NCI-H2196 treated with DMSO at 0.1 percent for 48 hours (cell line): ENCODE results near the gene PRND.
"Not testable (repeated sequence)": the region's sequence is repeated elsewhere in the genome, so short reads cannot be mapped to it uniquely, and the experiment has no call there.

Source experiments
- DNase-seq: peaks from one replicate; lab custom pipeline; 2025; ENCODE audit not compliant: unreplicated experiment; lab: John Stamatoyannopoulos, UW

Gene PRND

DNA sequence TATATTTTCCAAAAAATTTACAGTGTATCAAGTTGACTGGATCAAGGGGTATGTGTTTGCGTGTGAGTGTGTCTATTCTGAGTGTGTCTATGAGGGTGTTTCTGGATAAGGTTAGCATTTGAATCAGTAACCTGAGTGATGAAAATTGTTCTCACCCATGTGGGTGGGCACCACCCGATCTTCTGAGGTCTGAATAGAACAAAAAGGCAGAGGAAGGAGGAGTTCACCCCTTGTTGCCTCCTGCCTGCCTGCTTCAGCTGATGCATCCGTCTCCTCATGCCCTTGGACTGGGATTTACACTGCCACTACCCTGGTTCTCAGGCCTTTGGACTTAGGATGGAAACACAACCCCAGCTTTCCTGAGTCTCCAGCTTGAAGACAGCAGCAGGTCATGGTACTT lies 13.7 kb upstream of the PRND start:
- no peak for DNase-seq

DNA sequence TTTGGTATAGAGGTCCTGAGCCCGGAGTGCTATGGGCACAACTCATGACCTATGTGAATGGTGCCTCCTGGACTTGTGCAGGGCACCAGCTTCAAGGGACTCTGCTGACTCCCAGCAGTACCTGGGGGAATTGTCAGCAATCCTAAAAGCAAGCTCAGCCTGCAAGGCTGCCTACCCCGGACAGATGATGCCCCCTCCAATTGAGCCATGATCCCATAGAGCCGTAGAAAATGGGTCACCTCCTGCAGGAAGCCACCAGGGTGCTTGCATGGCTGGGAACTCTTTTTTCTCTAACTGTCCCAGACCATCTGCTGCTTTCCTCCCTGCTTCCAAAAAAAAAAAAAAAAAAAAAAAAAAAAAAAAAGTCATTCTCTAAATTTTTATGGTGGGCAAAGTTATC lies 12.9 kb upstream of the PRND start:
- DNase-seq, result no peak

DNA sequence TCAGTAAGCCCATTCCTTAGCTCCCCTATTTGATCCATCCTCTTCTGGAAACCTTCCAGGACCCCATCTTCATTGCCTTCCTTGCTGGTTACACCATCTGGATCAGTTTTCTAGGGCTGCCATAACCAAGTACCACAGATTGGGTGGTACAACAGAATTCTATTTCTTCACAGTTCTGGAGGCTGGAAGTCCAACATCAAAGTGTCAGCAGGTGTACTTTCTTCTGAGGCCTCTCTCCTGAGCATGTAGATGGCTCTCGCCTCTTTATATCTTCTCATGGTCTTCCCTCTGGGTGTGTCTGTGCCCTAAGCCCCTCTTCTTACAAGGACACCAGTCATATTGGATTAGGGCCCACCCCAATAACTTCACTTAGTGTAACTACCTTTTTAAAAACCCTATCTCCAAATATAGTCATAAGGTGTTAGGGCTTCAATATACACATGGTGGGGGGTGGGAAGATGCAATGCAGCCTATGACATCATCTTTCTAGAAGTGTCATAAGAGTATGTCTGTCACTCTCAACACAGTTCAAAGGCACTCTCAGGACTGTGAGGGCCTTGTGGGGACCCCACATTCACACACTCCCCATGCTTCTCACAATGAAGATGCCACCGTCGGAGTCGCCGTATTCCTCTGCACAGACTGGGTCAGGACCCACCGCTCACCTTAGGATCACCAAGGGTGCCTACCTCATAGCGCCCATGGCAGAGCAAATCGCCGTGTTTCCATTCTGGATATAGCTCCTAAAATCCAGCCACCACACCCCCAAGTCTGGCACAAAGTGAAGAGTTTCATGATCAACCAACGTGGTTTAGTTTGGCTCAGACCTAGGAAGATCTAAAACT lies 12.2 kb upstream of the PRND start:
- no peak for DNase-seq

DNA sequence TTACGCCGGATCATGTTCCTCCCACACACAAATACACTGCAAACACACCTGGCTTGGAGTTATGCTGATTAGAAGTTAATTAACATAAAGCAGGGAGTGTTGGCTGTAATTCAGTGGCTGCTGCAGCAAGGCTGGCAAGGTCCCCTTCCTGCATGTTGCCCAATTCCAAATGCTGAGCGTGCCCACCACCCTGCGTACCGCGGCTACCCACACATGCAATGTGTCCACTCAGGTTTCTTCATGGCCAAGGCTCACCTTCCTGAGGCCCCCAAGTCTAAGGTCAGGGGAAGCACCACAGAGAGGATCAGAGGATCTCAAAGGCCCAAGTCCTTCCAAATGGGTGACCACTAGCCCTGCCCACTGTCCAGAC lies 11.6 kb upstream of the PRND start:
- no peak for DNase-seq

DNA sequence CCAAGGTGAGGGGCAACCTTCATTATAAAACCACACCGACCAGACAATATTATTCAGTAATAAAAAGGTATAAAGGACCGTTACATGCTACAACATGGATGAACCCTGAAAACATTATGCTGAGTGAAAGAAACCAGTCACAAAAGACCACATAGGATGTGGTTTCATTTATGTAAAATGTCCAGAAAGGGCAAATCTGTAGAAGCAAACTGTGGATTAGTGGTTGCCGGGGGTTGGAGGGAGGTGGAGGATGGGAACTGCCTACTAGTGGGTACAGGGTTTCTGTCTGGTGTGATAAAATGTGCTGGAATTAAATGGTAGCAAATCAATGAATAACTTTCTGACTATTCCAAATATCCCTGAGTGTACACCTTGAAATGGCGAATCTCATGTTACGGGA lies 10.2 kb upstream of the PRND start:
- DNase-seq, result no peak

DNA sequence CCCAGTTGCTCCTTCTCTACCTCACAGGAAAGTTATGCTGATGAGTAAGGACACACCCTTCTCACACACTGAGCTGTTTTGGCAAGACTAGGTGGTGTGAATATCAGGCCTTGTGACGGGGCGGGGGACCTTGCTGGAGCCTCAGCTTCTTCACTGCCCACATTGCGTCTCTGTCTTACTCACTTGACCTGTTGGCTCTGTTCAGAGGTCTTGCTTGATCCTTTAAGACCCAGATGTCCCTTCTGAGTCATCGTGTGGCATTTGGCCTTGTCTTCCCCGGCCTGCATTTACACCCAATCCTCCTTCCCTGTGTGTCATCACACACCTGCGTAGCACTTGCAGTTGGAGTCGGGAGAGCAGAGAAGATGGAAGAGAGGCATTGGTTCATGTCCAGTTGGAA lies 8.3 kb upstream of the PRND start:
- no peak for DNase-seq

DNA sequence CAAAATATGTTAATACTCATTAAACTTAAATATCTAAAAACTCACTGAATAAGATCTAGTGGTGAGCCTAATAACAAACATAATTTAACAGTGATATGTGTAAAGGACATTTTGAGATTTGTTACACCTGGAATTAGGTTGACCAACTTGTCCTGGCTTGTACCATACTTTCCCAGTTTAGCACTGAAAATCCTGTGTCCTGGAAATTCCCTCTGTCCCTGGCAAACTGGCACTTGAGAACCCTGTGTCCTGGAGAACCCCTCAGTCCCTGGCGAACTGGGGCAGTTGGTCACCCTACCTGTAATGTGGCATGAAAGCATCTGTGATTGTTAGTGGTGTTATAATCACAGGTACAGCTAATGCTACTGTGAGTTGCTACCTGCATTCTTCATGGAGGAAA lies 6.9 kb upstream of the PRND start:
- no peak for DNase-seq

DNA sequence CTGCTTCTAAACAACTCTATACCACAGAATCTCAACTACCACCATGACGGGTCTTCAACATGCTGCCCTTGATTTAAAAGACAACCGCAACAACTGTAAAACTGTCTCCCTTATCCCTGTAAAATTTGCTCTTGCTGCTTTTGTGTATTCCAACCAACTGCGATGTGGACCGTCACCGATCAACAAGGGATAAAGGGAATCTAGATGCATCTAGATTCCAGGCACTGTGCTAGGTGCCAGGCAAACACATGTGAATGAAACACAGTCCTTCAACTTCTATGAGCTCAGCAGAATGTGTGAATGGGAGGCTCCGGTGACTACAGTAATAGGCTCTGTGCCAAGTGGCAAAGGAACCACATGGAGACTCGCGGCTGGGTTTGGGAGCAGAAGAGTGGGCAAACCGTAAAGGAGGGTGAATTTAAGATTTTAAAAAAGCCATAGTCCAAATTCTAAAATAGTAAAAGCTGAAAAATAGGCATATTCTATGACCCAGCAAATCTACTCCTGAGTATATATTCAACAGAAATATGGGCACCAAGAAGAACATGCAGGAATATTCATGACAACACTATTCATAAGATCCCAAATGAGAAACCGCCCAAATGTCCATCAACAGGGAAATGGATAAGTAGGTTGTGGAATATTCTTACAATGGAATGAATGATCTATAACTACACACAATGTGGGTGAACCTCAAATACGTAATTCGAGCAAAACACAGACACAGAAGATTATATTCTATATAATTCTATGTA lies 3.7 kb upstream of the PRND start:
- DNase-seq, result no peak

DNA sequence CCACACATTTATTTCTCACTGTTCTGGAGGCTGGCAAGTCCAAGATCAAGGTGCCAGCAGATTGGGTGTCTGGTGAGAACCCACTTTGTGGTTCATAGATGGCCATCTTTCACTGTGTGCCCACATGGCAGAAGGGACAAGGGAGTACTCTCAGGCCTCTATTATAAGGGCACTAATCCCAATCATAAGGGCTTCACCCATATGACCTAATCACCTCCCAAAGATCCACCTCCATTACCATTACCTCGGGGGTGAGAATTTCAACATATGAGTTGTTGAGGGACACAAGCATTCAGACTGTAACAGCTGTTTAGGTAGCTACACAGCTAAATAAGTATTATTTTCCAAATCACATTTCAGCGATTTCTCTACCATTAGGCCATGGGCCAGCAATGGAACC lies 2.5 kb upstream of the PRND start:
- DNase-seq, result no peak

DNA sequence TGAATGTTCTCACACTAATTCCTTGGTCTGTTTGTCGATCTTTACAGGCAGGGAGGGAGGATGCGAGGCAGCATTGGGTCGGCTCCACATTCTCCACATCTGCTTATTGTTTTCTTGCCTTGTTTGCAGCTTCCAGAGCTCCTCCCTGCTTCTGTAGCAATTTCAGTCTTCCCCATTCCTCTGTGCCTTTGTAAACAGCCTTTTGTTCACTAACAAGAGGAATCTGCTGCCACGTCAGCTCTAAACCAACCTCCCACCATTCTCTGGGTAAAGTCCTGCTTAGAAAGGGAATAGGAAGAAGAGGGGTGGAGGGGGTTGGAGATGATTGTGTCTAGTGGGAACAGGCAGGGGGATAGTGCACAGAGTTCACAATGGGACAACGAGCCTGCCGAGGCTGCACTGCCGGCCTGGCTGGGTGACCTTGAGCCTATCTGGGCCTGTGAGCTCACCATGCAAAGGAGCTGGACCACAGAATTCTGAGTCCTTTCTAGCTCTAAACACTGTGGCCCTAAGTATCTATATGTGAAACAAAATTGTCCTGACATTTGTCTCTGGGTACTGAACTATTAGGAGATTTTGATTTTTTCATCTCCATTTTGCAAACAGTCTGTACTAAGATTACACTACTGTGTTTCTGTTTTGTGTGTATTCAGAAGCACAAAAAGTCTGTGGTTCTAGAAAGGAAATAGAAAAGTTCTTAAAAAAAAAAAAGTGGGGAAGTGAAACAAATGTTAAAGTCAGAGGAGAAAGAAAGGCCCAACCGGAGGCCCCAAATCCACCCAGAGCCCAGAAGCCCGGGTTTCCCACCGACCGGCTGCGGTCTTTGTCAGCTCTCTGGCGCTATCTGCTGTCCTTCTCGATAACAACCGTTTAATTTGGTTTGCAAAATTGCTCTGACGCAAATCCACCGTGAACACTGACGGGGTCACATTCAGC lies 1.4 kb upstream of the PRND start:
- peak; percentile 38 for DNase-seq

DNA sequence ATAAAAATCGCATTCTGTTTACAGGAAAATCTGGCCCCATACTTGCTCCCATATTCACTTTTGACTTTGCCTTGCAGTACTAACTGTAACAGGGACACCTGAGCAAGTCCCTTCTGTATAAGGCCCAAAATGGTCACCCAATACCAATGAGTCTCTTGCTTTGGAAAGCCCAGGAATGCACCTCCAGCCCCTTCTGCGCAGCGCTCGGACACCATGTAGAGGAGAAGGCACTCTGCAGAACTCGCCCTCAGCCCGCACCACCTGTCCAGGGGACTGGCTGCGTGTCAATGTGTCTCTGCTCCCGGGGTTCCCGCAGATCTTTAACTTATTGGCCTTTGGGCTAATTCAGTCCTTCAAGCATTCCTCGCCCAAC lies 746 bp upstream of the PRND start:
- DNase-seq, result no peak

DNA sequence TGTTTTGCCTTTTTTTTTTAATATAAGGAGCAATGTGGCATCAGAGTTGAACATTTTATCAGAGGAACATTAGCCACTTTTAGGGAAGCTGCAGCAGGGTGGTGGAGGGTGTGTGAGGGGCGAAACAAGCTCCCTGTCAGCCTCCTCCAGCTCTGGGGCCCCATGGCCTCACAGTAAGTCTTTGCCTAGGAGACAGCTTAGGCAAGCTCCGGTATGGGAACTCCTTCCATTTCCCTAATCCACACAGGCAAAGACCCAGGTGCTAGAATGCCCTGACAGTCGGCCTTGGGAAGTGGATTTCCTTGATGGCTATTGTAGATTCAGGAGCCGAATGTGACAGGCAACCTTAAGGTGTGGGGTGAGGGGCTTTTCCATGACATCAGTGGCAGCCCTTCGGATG lies 862 bp downstream of the PRND start:
- DNase-seq, result no peak

DNA sequence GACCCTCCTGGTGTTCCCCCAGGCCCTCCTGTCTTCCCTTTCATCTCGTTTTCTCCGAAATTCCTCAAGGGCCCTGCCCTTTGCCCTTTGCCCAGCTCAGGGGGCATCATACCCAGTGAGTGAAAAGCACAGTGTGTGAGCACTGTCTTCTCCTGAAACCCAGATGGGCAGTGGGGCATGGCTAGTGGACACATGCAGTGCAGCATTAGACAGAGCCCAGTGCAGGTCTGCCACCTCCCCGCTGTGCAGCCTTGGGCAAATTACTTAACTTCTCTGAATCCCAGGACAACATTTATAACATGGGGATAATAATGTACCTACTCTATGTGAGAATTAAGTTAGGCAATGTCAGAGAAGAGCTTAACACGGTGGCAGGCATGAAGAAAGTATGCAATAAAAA lies 1.3 kb downstream of the PRND start:
- no peak for DNase-seq

DNA sequence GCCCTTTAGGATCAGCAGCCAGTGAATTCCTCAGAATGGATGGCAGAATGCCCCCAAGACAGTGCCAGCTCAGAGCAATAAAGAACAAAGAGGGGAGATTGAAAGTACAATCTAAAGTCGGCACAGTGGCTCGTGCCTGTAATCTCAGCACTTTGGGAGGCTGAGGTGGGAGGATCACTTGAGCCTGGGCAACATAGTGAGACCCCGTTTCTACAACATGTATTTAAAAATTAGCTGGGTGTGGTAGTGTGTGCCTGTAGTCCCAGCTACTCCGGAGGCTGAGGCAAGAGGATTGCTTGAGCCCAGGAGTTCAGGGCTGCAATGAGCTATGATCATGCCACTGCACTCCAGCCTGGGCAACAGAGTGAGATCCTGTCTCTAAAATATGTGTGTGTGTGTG lies 1.8 kb downstream of the PRND start:
- DNase-seq, result not testable (repeated sequence)

DNA sequence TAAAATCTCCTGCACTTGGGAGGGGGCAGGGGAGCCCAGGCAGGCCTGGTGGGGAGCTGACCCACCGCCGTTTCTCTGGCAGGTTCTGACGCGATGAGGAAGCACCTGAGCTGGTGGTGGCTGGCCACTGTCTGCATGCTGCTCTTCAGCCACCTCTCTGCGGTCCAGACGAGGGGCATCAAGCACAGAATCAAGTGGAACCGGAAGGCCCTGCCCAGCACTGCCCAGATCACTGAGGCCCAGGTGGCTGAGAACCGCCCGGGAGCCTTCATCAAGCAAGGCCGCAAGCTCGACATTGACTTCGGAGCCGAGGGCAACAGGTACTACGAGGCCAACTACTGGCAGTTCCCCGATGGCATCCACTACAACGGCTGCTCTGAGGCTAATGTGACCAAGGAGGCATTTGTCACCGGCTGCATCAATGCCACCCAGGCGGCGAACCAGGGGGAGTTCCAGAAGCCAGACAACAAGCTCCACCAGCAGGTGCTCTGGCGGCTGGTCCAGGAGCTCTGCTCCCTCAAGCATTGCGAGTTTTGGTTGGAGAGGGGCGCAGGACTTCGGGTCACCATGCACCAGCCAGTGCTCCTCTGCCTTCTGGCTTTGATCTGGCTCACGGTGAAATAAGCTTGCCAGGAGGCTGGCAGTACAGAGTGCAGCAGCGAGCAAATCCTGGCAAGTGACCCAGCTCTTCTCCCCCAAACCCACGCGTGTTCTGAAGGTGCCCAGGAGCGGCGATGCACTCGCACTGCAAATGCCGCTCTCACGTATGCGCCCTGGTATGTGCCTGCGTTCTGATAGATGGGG lies 3.0 kb downstream of the PRND start:
- no peak for DNase-seq

DNA sequence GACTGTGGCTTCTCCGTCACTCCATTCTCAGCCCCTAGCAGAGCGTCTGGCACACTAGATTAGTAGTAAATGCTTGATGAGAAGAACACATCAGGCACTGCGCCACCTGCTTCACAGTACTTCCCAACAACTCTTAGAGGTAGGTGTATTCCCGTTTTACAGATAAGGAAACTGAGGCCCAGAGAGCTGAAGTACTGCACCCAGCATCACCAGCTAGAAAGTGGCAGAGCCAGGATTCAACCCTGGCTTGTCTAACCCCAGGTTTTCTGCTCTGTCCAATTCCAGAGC lies 3.5 kb downstream of the PRND start:
- no peak for DNase-seq

DNA sequence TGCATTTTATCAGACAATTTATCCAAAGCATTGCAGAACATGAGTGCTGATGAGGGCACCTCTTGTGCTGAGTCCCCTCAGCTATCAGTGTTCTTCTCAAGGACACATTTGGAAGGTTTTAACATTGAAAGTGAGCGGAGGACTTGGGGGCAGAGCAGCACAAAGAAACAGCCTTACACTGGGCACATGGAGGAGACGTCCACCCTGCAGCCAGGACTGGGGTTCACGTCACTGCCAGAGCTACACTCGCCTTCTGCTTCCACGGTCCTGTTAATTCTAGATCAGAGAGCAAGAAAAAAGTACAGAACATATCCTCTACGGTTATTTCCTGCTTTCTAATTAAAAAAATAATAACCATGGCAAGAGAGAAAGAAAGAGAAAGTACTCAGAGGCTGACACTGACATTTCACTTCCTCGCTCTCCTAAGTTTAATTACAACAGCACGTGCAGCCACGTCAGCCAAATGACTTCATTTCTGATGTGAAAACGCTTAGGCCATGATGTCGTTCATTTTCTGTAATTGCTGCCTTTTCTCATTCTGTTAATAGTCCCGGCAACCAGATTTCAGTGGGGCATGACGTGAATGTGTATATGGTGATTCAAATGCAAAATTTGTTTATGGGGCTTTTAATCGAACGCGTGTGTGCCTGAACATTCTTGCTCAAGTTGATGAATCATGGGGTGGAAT lies 5.1 kb downstream of the PRND start:
- no peak for DNase-seq

DNA sequence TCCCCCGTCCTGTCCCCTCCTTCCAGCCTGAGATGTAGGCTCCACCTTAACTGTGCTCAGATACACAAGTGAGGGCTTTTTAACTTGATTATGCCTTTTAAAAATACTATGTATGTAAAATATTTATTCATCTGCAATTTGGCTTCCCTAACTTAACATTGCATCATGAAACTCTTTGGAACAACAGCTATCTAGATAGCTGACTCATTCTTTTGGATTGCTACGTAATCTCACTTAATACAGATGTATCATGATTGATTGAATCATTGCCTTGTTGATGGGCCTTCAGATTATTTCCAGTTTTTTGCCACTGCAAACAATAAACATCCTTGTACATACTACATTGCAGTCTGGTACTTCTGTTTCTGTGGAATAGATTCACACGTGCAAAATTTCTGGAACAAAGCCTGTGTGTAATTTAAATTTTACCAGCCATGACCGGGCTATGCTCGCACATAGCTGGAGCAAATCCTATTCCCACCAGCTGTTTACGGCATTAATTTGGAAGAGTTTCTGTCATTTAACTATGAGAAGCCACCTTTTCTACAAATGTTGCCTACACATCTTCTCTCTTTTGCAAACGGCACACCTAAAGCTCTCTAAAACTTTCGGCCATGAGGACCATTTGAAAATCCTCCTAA lies 6.5 kb downstream of the PRND start:
- DNase-seq, result no peak

DNA sequence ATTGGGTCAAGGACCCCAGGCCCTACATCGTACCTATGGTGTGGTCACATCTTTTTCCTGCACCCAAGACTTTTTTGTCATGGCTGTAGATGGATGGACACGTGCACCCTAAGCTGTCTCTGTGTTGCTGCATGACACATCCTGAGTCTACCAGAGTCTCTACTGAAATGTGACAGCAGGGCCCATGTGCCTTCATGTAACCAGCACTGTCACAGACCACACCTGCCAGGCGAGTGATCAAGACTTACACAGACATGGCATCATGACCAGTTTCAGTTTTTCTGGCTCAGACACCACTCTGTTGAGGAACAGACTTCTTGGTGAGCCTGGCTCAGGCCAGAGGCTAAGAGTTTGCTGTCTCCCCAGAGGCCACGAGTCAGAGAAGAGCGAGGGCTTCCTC lies 7.6 kb downstream of the PRND start:
- no peak for DNase-seq

DNA sequence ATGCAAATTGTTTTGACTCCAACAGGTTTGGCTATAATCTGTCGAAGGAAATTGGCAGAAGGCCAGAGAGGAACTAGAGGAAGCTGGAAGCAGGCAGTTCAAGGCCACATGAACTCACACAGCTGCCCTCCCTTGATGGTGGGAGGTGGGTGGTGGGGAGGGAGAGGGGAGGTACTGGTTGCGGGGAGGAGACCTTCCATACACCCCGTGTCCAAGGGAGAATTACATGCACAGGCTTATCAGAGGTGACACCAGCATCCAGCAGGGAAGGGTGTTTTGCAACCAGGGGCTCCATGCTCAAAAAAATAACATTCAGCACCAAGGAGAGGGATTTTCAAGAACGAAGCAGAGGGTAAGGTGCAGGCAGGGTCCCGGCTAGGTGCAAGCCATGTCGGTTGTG lies 9.1 kb downstream of the PRND start:
- DNase-seq, result no peak
